OCI-LY1 (cell line): ENCODE measurements around the gene ATP6V1E1.

Experiments
- H2AFZ ChIP-seq: fragments of 200-600 bp; sonication (generic), shearing (Covaris generic); 2 replicates; pipeline ENCODE4 v1.6.0; 2014; ENCODE audit warnings: antibody characterized with exemption, mild to moderate bottlenecking, low read length
- H3F3A ChIP-seq: fragments of 200-600 bp; sonication (generic), shearing (Covaris generic); 2 replicates; pipeline ENCODE4 v1.6.0; 2014; ENCODE audit warnings: mild to moderate bottlenecking, antibody characterized with exemption, low read length, moderate library complexity; ENCODE audit not compliant: insufficient read depth
- H3K27ac ChIP-seq: fragments of 200-600 bp; sonication (generic); 2 replicates; pipeline ENCODE4 v1.5.1; 2014; ENCODE audit warnings: low read length, mixed run types, mild to moderate bottlenecking, low read depth; ENCODE audit not compliant: poor library complexity, severe bottlenecking
- H3K27me3 ChIP-seq: fragments of 200-600 bp; sonication (generic); 2 replicates; pipeline ENCODE4 v1.6.0; 2014; ENCODE audit warnings: antibody characterized with exemption, mild to moderate bottlenecking, low read length, moderate library complexity; ENCODE audit not compliant: insufficient read depth
- H3K36me3 ChIP-seq: fragments of 200-600 bp; sonication (generic); 2 replicates; pipeline ENCODE4 v1.6.1; 2014; ENCODE audit warnings: mild to moderate bottlenecking, antibody characterized with exemption, low read length, moderate library complexity, mixed read lengths; ENCODE audit not compliant: insufficient read depth
- H3K4me1 ChIP-seq: fragments of 200-600 bp; sonication (generic); 2 replicates; pipeline ENCODE4 v1.5.1; 2014; ENCODE audit warnings: mild to moderate bottlenecking, low read length, moderate library complexity; ENCODE audit not compliant: insufficient read depth, severe bottlenecking
- H3K4me2 ChIP-seq: fragments of 200-600 bp; sonication (generic), shearing (Covaris generic); 2 replicates; pipeline ENCODE4 v1.6.1; 2014; ENCODE audit warnings: low read length
- H3K4me3 ChIP-seq: fragments of 200-600 bp; sonication (generic); 2 replicates; pipeline ENCODE4 v1.5.1; 2014; ENCODE audit warnings: low read length, low read depth, mild to moderate bottlenecking, mixed read lengths; ENCODE audit not compliant: poor library complexity, severe bottlenecking
- H3K79me2 ChIP-seq: fragments of 200-600 bp; shearing (Covaris generic); 2 replicates; pipeline ENCODE4 v1.6.1; 2016; ENCODE audit warnings: mixed run types, low read length, mixed read lengths; ENCODE audit not compliant: insufficient read depth
- H3K9ac ChIP-seq: fragments of 200-600 bp; sonication (generic), shearing (Covaris generic); 2 replicates; pipeline ENCODE4 v1.6.1; 2014; ENCODE audit warnings: mild to moderate bottlenecking, low read length, mixed read lengths
- H3K9me2 ChIP-seq: fragments of 200-600 bp; sonication (generic), shearing (Covaris generic); 2 replicates; pipeline ENCODE4 v1.6.1; 2014; ENCODE audit warnings: low read depth, mild to moderate bottlenecking, low read length, mixed read lengths
- H3K9me3 ChIP-seq: fragments of 200-600 bp; shearing (Covaris generic); 2 replicates; pipeline ENCODE4 v1.6.1; 2014; ENCODE audit warnings: low read length, mixed read lengths
- H4K20me1 ChIP-seq: fragments of 200-600 bp; sonication (generic), shearing (Covaris generic); 2 replicates; pipeline ENCODE4 v1.6.0; 2016; ENCODE audit warnings: mild to moderate bottlenecking, low read length; ENCODE audit not compliant: insufficient read depth
- CTCF ChIP-seq: fragments of 200-600 bp; sonication (generic), shearing (Covaris generic); IDR thresholded peaks from 2 replicates; pipeline ENCODE4 v1.5.1; 2017; ENCODE audit warnings: mild to moderate bottlenecking, antibody characterized with exemption, low read length, moderate library complexity, mixed read lengths
- EZH2 ChIP-seq: fragments of 200-600 bp; sonication (generic), shearing (Covaris generic); IDR thresholded peaks from 2 replicates; pipeline ENCODE4 v1.8.0; 2017; ENCODE audit warnings: borderline replicate concordance, mixed run types, mild to moderate bottlenecking, antibody characterized with exemption, low read length, moderate library complexity, mixed read lengths

ATP6V1E1 gene

GRCh38 chr22:17562906-17563870 lies 65.4 kb downstream of the ATP6V1E1 start, which contains the start of gene SLC25A18:
SLC25A18 (plus strand) TSS chr22:17563498; CDS start chr22:17579945, 16,447 bp downstream.
- Histone ChIP-seq H3K79me2 (no peaks in the 10 kb centered on the region), H3K27me3 (no peaks in the 10 kb centered on the region), H3K27ac (no peak within 1 kb of the TSS), H3K9ac (no peak within 1 kb of the TSS), H3K4me2 (no peak within 1 kb of the TSS), H3K4me1 (no peaks in the 10 kb centered on the region), H3K9me2 (no peaks in the 10 kb centered on the region), H3K4me3 (no peak within 1 kb of the TSS), H2AFZ (no peak within 1 kb of the TSS), H3K36me3 (no peaks in the 10 kb centered on the region), H3K9me3 (no peaks in the 10 kb centered on the region), H4K20me1 (no peaks in the 10 kb centered on the region), H3F3A (no peaks in the 10 kb centered on the region)
- TF ChIP-seq EZH2 (no peak), CTCF (no peak)

GRCh38 chr22:17559188-17559587 lies 69.4 kb downstream of the ATP6V1E1 start:
- H3K27me3 ChIP-seq: no peaks in the 10 kb centered on the region
- H3K4me2 ChIP-seq: peak overlapping the region; percentile 23; the same call in 1 of the 2 replicates
- no peaks in the 10 kb centered on the region for H3F3A ChIP-seq
- H2AFZ ChIP-seq: no peak overlapping the region
- TF ChIP-seq EZH2: no peak
- TF ChIP-seq CTCF: no peak
- H3K9me2 ChIP-seq: no peaks in the 10 kb centered on the region
- H3K9me3 ChIP-seq: no peaks in the 10 kb centered on the region
- H3K4me3 ChIP-seq: no peak overlapping the region
- no peaks in the 10 kb centered on the region for H3K4me1 ChIP-seq
- no peaks in the 10 kb centered on the region for H3K79me2 ChIP-seq
- H4K20me1 ChIP-seq: no peaks in the 10 kb centered on the region
- H3K27ac ChIP-seq: no peak overlapping the region
- H3K9ac ChIP-seq: no peak overlapping the region
- H3K36me3 ChIP-seq: no peaks in the 10 kb centered on the region

- no peaks in the 10 kb centered on the region for H3K4me1 ChIP-seq
- no peak for TF ChIP-seq CTCF
- no peak for TF ChIP-seq EZH2
- H3K4me2 ChIP-seq: no peak overlapping the region
- H3K36me3 ChIP-seq: no peaks in the 10 kb centered on the region
- no peak overlapping the region for H3K27ac ChIP-seq
- H3K9ac ChIP-seq: no peak overlapping the region
- H3K9me2 ChIP-seq: no peaks in the 10 kb centered on the region
- no peaks in the 10 kb centered on the region for H3K27me3 ChIP-seq
- no peaks in the 10 kb centered on the region for H3K9me3 ChIP-seq
- H3K4me3 ChIP-seq: no peak overlapping the region
- no peaks in the 10 kb centered on the region for H3K79me2 ChIP-seq
- no peaks in the 10 kb centered on the region for H4K20me1 ChIP-seq
- no peaks in the 10 kb centered on the region for H3F3A ChIP-seq
- H2AFZ ChIP-seq: no peak overlapping the region
Measured at GRCh38 chr22:17554814-17555213, 73.7 kb downstream of the ATP6V1E1 start.
